ENCODE data around the gene GNG12. TPM values are rescaled to one million over a fixed set of nuclear protein-coding genes. Genes with fewer than 3 reads are reported as not detected.
A peak's percentile ranks its signal among the peaks of the same experiment; 100 is the strongest.

GNG12 gene
- total and polyA plus RNA-seq, 9 of the 15 experiments (the other 6 are each of a cell fraction or from before 2014, with no cell fraction given): 2.6 to 6.0 (median 4.1) TPM

GRCh38 chr1:67737875-67738274 lies 95.4 kb downstream of the GNG12 start:
- H3K9ac ChIP-seq (ENCODE audit: insufficient read depth in 1 of 2, low read depth in 2 of 2, low read length in 2 of 2): no peak overlapping the region
- FAIRE-seq (no peak), DNase-seq (ENCODE audit: extremely low read depth in 1 of 4, low spot score in 3 of 4) (no peak), ATAC-seq (no peak)
- H3K4me2 ChIP-seq (ENCODE audit: insufficient read depth, low read length): no peak overlapping the region
- no peak for TF ChIP-seq RBM14 (IDR thresholded peaks at IDR 0.05; ENCODE audit: borderline replicate concordance, insufficient read depth, low read depth, low read length)
- no peak for TF ChIP-seq CTBP1 (IDR thresholded peaks at IDR 0.05; ENCODE audit: borderline replicate concordance)
- no peak for TF ChIP-seq BRF1 (IDR thresholded peaks at IDR 0.05; ENCODE audit: borderline replicate concordance, extremely low read depth, insufficient read length)
- BruUV-seq (replicated peaks): no TSS peak
- H4K20me1 ChIP-seq (replicated peaks; ENCODE audit: control insufficient read depth, insufficient read depth, low read length): no peaks in the 10 kb centered on the region
- no peaks in the 10 kb centered on the region for H3K36me3 ChIP-seq (ENCODE audit: control insufficient read depth, insufficient read depth, low read length)
- no peak overlapping the region for H2AFZ ChIP-seq (ENCODE audit: low read depth, low read length)
- H3K79me2 ChIP-seq (ENCODE audit: control insufficient read depth, insufficient read depth, low read length): no peaks in the 10 kb centered on the region
- no peak overlapping the region for H3K4me3 ChIP-seq
- ChIA-PET CTCF (ENCODE audit: low intra/inter-chr PET ratio) (no interaction called here), POLR2A (interaction anchor here (0.5 to 1.1 kb wide), 4 partner anchors 10 to 525 kb away, joined by 3 to 4 read pairs (median 3); no protein-coding TSS in a partner anchor)
- H3K27ac ChIP-seq (ENCODE audit: extremely low read depth, low read depth, low read length): no peak overlapping the region
- H3K9me1 ChIP-seq (ENCODE audit: control insufficient read depth, insufficient read depth, low read length): no peaks in the 10 kb centered on the region
- in situ Hi-C loops (cut with MboI) (loop anchor here (5.0 kb wide), 1 partner anchor 41 kb away; no protein-coding TSS in a partner anchor), intact Hi-C loops (cut with micrococcal nuclease) (no loop called here)
- 82% methylated on average over 3 of the region's 3 CpGs for WGBS (ENCODE audit: insufficient coverage, low coverage, missing lambda C conversion rate)
- no peaks in the 10 kb centered on the region for H3K9me3 ChIP-seq (replicated peaks; ENCODE audit: control insufficient read depth, insufficient read depth, low read depth, low read length)
- no peaks in the 10 kb centered on the region for H3K27me3 ChIP-seq (ENCODE audit: control insufficient read depth in 2 of 2, insufficient read depth in 2 of 2, low read length in 2 of 2)
- H3K4me1 ChIP-seq (replicated peaks in 1 of 2; ENCODE audit: control insufficient read depth in 2 of 2, insufficient read depth in 2 of 2, low read length in 2 of 2): peaks cover 28 to 53% of the 10 kb centered on the region in 2 experiments

GRCh38 chr1:67736750-67737149 lies 96.5 kb downstream of the GNG12 start:
- intact Hi-C loops (cut with micrococcal nuclease) (no loop called here), in situ Hi-C loops (cut with MboI) (loop anchor here (5.0 kb wide), 1 partner anchor 39 kb away; no protein-coding TSS in a partner anchor)
- Histone ChIP-seq H3K79me2 (ENCODE audit: control insufficient read depth, insufficient read depth, low read length) (no peaks in the 10 kb centered on the region), H2AFZ (ENCODE audit: low read depth, low read length) (peak overlapping the region; percentile 94), H3K27me3 (ENCODE audit: control insufficient read depth in 2 of 2, insufficient read depth in 2 of 2, low read length in 2 of 2) (no peaks in the 10 kb centered on the region), H3K9me1 (ENCODE audit: control insufficient read depth, insufficient read depth, low read length) (no peaks in the 10 kb centered on the region), H3K4me1 (replicated peaks in 1 of 2; ENCODE audit: control insufficient read depth in 2 of 2, insufficient read depth in 2 of 2, low read length in 2 of 2) (peaks cover 36 to 64% of the 10 kb centered on the region in 2 experiments), H3K9ac (ENCODE audit: insufficient read depth in 1 of 2, low read depth in 2 of 2, low read length in 2 of 2) (peak overlapping the region in 1 of 2 experiments; percentile 31; a peak in 3 of 4 replicates), H4K20me1 (replicated peaks; ENCODE audit: control insufficient read depth, insufficient read depth, low read length) (no peaks in the 10 kb centered on the region), H3K4me3 (no peak overlapping the region), H3K36me3 (ENCODE audit: control insufficient read depth, insufficient read depth, low read length) (no peaks in the 10 kb centered on the region), H3K9me3 (replicated peaks; ENCODE audit: control insufficient read depth, insufficient read depth, low read depth, low read length) (no peaks in the 10 kb centered on the region), H3K4me2 (ENCODE audit: insufficient read depth, low read length) (peak overlapping the region; percentile 61), H3K27ac (ENCODE audit: extremely low read depth, low read depth, low read length) (peak overlapping the region; percentile 72; the same call in 2 of the 3 replicates)
- no peak for FAIRE-seq
- no TSS peak for BruUV-seq (replicated peaks)
- no peak for DNase-seq (ENCODE audit: extremely low read depth in 1 of 4, low spot score in 3 of 4)
- no peak for ATAC-seq
- POLR2A ChIA-PET: interaction anchor here (0.7 to 1.3 kb wide), 5 partner anchors 8 to 51 kb away, joined by 3 to 4 read pairs (median 3); no protein-coding TSS in a partner anchor
- TF ChIP-seq HDGF (IDR thresholded peaks at IDR 0.05) (no peak), MIER1 (IDR thresholded peaks at IDR 0.05; ENCODE audit: low read depth) (no peak), COPS2 (conservative IDR thresholded peaks at IDR 0.05) (no peak), KDM1A (IDR thresholded peaks at IDR 0.05) (0 out of 4 replicates have a peak, but pooled peaks have one; percentile 19 to 31), CAMTA2 (CRISPR knock-in tag; conservative IDR thresholded peaks at IDR 0.05) (no peak), ILF3 (IDR thresholded peaks at IDR 0.05; ENCODE audit: borderline replicate concordance) (no peak), ZFX (CRISPR knock-in tag; IDR thresholded peaks at IDR 0.05) (0 out of 2 replicates have a peak, but pooled peaks have one; percentile 13), RBM25 (IDR thresholded peaks at IDR 0.05; ENCODE audit: low read depth, low read length, severe bottlenecking) (peak; percentile 51), BCOR (IDR thresholded peaks at IDR 0.05) (peak; percentile 49)
- CTCF ChIA-PET (ENCODE audit: low intra/inter-chr PET ratio): no interaction called here
- 81% methylated on average over 3 of the region's 3 CpGs for WGBS (ENCODE audit: insufficient coverage, low coverage, missing lambda C conversion rate)

Measured in K562 (cell line).